Hepatocyte (in vitro differentiated cells): ENCODE results near the gene EXOC2. TPM values are rescaled to one million over a fixed set of nuclear protein-coding genes. Genes with fewer than 3 reads are reported as not detected.
A peak's percentile ranks its signal among the peaks of the same experiment; 100 is the strongest.

Experiments used
- DNase-seq: peaks from one replicate; pipeline ENCODE4 v3.0.0-alpha.2; 2016; ENCODE audit warnings: low spot score
- H2AFZ ChIP-seq: fragments of 200-600 bp; sonication (generic); 2 replicates; pipeline ENCODE4 v1.6.0; 2016; ENCODE audit warnings: antibody characterized with exemption, mild to moderate bottlenecking
- H3K27ac ChIP-seq: fragments of 200-600 bp; sonication (generic); 2 replicates; pipeline ENCODE4 v1.5.1; 2016; ENCODE audit warnings: mild to moderate bottlenecking
- H3K27me3 ChIP-seq: fragments of 200-600 bp; sonication (generic); 2 replicates; pipeline ENCODE4 v1.6.1; 2016
- H3K36me3 ChIP-seq: fragments of 200-600 bp; sonication (generic); replicated peaks from 2 replicates; pipeline ENCODE4 v1.5.1; 2016; ENCODE audit warnings: low read depth; ENCODE audit not compliant: insufficient read depth
- H3K4me1 ChIP-seq: fragments of 200-600 bp; sonication (generic); 2 replicates; pipeline ENCODE4 v1.5.1; 2016; ENCODE audit warnings: mild to moderate bottlenecking, moderate library complexity; ENCODE audit not compliant: insufficient read depth
- H3K4me2 ChIP-seq: fragments of 200-600 bp; sonication (generic); 2 replicates; pipeline ENCODE4 v1.6.0; 2016
- H3K4me3 ChIP-seq: fragments of 200-600 bp; sonication (generic); 2 replicates; pipeline ENCODE4 v1.5.1; 2016; ENCODE audit warnings: mild to moderate bottlenecking
- H3K79me2 ChIP-seq: fragments of 200-600 bp; sonication (generic); 2 replicates; pipeline ENCODE4 v1.6.0; 2017; ENCODE audit warnings: mild to moderate bottlenecking
- H3K9me2 ChIP-seq: fragments of 200-600 bp; sonication (generic); replicated peaks from 2 replicates; pipeline ENCODE4 v1.6.0; 2017; ENCODE audit warnings: mild to moderate bottlenecking; ENCODE audit not compliant: insufficient read depth
- H3K9me3 ChIP-seq: fragments of 200-600 bp; sonication (generic); 2 replicates; pipeline ENCODE4 v1.5.1; 2016; ENCODE audit warnings: low read depth, mild to moderate bottlenecking
- H4K20me1 ChIP-seq: fragments of 200-600 bp; sonication (generic); 2 replicates; pipeline ENCODE4 v1.6.0; 2016; ENCODE audit warnings: mild to moderate bottlenecking; ENCODE audit not compliant: insufficient read depth, poor library complexity, severe bottlenecking
- EZH2 ChIP-seq: fragments of 200-600 bp; sonication (generic); IDR thresholded peaks from 2 replicates; pipeline ENCODE4 v1.6.1; 2016; ENCODE audit warnings: antibody characterized with exemption, mild to moderate bottlenecking, borderline replicate concordance
- EZH2phosphoT487 ChIP-seq: fragments of 200-600 bp; sonication (generic); IDR thresholded peaks from one replicate; pipeline ENCODE4 v1.6.1; 2018; ENCODE audit warnings: antibody characterized with exemption, mild to moderate bottlenecking, low read depth, moderate library complexity; ENCODE audit not compliant: unreplicated experiment, severe bottlenecking
- WGBS: methylation state at CpG from one replicate; pipeline ENCODE4 v1.1.6; 2016; ENCODE audit warnings: low lambda C conversion rate; ENCODE audit errors: missing lambda C conversion rate; 5-methylcytosine and 5-hydroxymethylcytosine counted together
- polyA plus RNA-seq: library from polyadenylated mRNA; unstranded; fragments of >200 nt; fragmentation: Nextera tagmentation; extraction: Ambion mirVana; gene quantifications from 2 replicates; pipeline ENCODE4 v1.2.1, GENCODE V29; 2016
- total RNA-seq: library from RNA; depleted of rRNA; stranded (reverse); fragments of >200 nt; gene quantifications from 2 replicates; pipeline ENCODE4 v1.2.3, GENCODE V29; 2014
- TF ChIP-seq, protein P1 (sequence below): fragments of 200-600 bp; sonication (generic); IDR thresholded peaks from 2 replicates; pipeline ENCODE4 v1.5.1; 2016; ENCODE audit warnings: antibody characterized with exemption, mild to moderate bottlenecking; ENCODE audit not compliant: poor library complexity

The EXOC2 gene
- total and polyA plus RNA-seq, 2 experiments from 2014 or later, result 15.4 to 27.0 TPM

DNA sequence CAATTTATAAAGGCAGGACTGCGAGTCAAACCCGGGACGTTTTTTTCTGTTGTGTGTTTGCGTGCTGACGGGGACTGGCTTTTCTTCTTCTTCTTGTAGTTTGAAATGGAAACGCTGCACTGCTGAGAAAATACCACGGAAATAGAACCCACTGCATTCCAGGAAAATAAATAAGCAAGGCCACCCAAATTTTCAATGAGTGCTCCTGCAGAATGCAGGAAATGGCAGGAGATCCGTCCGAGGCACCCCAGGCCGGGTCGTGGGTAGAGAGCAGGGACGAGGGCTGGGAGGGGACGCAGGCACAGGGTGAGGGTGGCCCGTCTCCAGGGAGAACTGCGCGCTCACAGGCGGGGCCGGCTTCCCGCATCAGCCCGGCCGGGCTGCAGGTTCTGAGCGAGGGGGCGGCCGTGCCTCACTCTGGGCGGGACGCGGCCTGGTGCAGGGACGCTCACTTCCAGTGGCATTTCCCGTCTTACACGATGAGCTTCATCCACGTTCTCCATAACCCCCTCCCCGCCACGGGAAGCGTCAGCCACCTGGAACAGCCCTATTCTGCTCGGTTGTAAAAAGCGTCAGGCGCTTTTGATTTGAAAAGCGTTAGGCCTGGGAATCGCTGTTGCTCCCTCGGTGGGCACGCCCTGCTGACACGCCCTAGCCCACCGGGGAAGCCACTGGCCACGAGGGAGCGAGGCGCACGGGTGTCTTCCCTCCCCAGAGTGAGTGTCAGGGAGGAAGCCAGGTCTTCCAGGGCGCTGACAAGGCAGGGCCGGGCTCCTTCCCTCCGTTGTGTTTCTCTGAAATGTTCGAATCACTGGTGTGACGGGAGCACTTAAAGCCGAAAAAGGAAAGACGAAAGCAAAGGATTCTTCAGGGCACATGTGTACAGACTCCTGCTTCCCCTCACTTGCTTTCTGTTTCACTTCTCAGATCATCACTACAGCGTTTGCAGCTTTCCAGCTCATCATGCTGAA lies 17.9 kb upstream of the EXOC2 start:
- WGBS, result 4% methylated on average over 54 of the region's 55 CpGs

DNA sequence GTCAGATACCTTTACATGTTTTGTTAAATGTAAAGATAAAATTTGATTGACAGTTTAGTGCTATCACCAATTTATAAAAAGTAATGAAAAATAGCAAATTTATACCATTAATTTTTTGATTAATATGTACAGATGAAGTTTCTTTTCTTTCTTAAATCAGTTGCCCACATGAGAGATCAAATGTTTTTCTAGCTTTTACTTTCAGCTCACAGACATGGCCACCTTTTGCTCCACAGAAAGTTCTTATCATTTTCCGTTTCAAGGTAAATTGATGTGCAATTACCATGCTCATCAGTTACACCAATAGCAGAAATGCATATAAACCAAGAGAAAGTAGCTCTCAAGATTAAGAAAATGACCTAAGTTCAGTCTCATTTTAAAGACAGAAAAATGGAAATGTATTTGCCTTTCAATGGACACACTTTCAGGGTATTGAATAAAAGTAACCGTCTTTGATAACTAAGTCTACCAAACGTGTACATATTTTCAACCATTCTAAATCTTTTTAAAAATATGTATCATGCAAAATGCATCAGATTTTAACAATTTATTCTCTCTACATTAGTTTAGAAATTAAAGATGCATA lies 16.6 kb upstream of the EXOC2 start:
- Histone ChIP-seq H3K4me2 (peak overlapping the region; percentile 97), H3K27ac (peak overlapping the region; percentile 95)

More for the DNA sequence above, 17.9 kb upstream of the EXOC2 start:
- DNase-seq, result peak; percentile 62
- no peaks in the 10 kb centered on the region for H4K20me1 ChIP-seq
- H3K27ac ChIP-seq, result peak overlapping the region; percentile 95
- TF ChIP-seq EZH2, result no peak
- TF ChIP-seq EZH2phosphoT487, result no peak
- TF ChIP-seq, protein P1, sequence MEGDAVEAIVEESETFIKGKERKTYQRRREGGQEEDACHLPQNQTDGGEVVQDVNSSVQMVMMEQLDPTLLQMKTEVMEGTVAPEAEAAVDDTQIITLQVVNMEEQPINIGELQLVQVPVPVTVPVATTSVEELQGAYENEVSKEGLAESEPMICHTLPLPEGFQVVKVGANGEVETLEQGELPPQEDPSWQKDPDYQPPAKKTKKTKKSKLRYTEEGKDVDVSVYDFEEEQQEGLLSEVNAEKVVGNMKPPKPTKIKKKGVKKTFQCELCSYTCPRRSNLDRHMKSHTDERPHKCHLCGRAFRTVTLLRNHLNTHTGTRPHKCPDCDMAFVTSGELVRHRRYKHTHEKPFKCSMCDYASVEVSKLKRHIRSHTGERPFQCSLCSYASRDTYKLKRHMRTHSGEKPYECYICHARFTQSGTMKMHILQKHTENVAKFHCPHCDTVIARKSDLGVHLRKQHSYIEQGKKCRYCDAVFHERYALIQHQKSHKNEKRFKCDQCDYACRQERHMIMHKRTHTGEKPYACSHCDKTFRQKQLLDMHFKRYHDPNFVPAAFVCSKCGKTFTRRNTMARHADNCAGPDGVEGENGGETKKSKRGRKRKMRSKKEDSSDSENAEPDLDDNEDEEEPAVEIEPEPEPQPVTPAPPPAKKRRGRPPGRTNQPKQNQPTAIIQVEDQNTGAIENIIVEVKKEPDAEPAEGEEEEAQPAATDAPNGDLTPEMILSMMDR, result no peak
- peak overlapping the region; percentile 97 for H3K4me2 ChIP-seq
- H2AFZ ChIP-seq, result peak overlapping the region; percentile 92
- H3K79me2 ChIP-seq, result peaks cover 3% of the 10 kb centered on the region
- H3K36me3 ChIP-seq, result no peaks in the 10 kb centered on the region
- peaks cover 3% of the 10 kb centered on the region for H3K4me1 ChIP-seq
- peak overlapping the region; percentile 72 for H3K4me3 ChIP-seq
- H3K27me3 ChIP-seq, result peaks cover 8% of the 10 kb centered on the region
- H3K9me3 ChIP-seq, result no peaks in the 10 kb centered on the region
- H3K9me2 ChIP-seq, result no peaks in the 10 kb centered on the region

DNA sequence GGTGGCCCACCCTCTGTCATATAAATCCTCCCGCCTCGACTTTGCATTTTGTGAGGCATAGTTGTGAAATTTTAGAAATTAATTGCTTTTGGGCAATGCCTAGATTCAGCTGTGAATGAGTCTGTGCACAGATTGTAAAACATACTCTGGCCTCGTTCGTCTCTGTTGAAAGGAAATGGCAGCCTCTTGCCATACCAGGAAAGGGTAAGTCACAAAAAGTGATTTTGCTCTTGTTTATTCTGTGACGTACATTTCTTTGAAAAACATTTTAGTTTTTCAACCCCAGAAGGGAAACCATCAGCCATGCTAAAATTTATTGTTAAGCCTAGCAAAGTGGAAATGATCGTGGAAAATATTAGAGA lies 15.3 kb upstream of the EXOC2 start:
- Histone ChIP-seq H3K4me3 (no peak overlapping the region), H2AFZ (no peak overlapping the region), H3K36me3 (no peaks in the 10 kb centered on the region), H3K4me1 (peaks cover 9% of the 10 kb centered on the region), H3K79me2 (peaks cover 3% of the 10 kb centered on the region), H3K27ac (peak overlapping the region; percentile 95), H3K9me2 (no peaks in the 10 kb centered on the region), H3K27me3 (peaks cover 11% of the 10 kb centered on the region), H4K20me1 (no peaks in the 10 kb centered on the region), H3K4me2 (peak overlapping the region; percentile 97), H3K9me3 (no peaks in the 10 kb centered on the region)
- TF ChIP-seq, protein P1, result no peak
- TF ChIP-seq EZH2 (no peak), EZH2phosphoT487 (no peak)
- DNase-seq, result no peak
- WGBS, result 77% methylated on average over 6 of the region's 6 CpGs

More for the DNA sequence above, 16.6 kb upstream of the EXOC2 start:
- peaks cover 8% of the 10 kb centered on the region for H3K27me3 ChIP-seq
- H3K9me3 ChIP-seq, result no peaks in the 10 kb centered on the region
- no peak for TF ChIP-seq EZH2phosphoT487
- TF ChIP-seq EZH2, result no peak
- TF ChIP-seq, protein P1, result no peak
- H2AFZ ChIP-seq, result no peak overlapping the region
- no peak for DNase-seq
- no peak overlapping the region for H3K4me3 ChIP-seq
- no peaks in the 10 kb centered on the region for H3K36me3 ChIP-seq
- H3K79me2 ChIP-seq, result peaks cover 3% of the 10 kb centered on the region
- WGBS, result 81% methylated on average over 3 of the region's 3 CpGs
- H3K4me1 ChIP-seq, result peaks cover 3% of the 10 kb centered on the region
- no peaks in the 10 kb centered on the region for H3K9me2 ChIP-seq
- no peaks in the 10 kb centered on the region for H4K20me1 ChIP-seq
